ENCODE results near the gene KRT33B. TPM values are rescaled to one million over a fixed set of nuclear protein-coding genes. Genes with fewer than 3 reads are reported as not detected.

KRT33B gene
- total RNA-seq (not detected), polyA plus RNA-seq (not detected)
- long read RNA-seq, donor 1, result 0 reads
- long read RNA-seq, donor 2, result 0 reads
- long read RNA-seq, donor 3, result 0 reads

GRCh38 chr17:41369713-41370112 is at the start of gene KRT33B:
Gene KRT33B (minus strand): TSS chr17:41369813. CDS start chr17:41369750, 63 bp downstream.
- H3K36me3 ChIP-seq, result no peaks in the 10 kb centered on the region
- 94 to 100% (median 100%) methylated on average over 1 of the region's 1 CpG for WGBS, 4 donors
- H3K4me3 ChIP-seq, result no peak within 1 kb of the TSS
- ATAC-seq (no peak), DNase-seq (no peak)
- peaks cover 0 to 9% (median 0%) of the 10 kb centered on the region in 9 donors for H3K27me3 ChIP-seq
- no peaks in the 10 kb centered on the region for H3K4me1 ChIP-seq
- no peak within 1 kb of the TSS for H3K27ac ChIP-seq
- TF ChIP-seq CTCF (IDR thresholded peaks at IDR 0.05) (no peak), POLR2A (IDR thresholded peaks at IDR 0.05) (no peak)
- peaks cover 0 to 4% (median 0%) of the 10 kb centered on the region in 12 donors for H3K9me3 ChIP-seq
- intact Hi-C loops (cut with DNase I), result no loop called here

- no peak for ATAC-seq
- TF ChIP-seq POLR2A (IDR thresholded peaks at IDR 0.05), result no peak
- TF ChIP-seq CTCF (IDR thresholded peaks at IDR 0.05), result no peak
- Histone ChIP-seq H3K27me3 (no peaks in the 10 kb centered on the region), H3K4me1 (peaks cover 0 to 14% (median 4%) of the 10 kb centered on the region in 12 donors), H3K27ac (no peak overlapping the region), H3K36me3 (no peaks in the 10 kb centered on the region), H3K4me3 (no peak overlapping the region), H3K9me3 (no peaks in the 10 kb centered on the region)
- no peak for DNase-seq
- intact Hi-C loops (cut with DNase I), result no loop called here
- 88 to 93% (median 90%) methylated on average over 7 of the region's 7 CpGs for WGBS, 4 donors
These were observed 48.7 kb upstream of the KRT33B start for GRCh38 chr17:41418116-41418860.

GRCh38 chr17:41417576-41418015 is 48.0 kb upstream of the KRT33B start:
- TF ChIP-seq POLR2A (IDR thresholded peaks at IDR 0.05) (no peak), CTCF (IDR thresholded peaks at IDR 0.05) (peak in 3 of 12 donors; percentile 5 to 8 (median 7))
- no peak for ATAC-seq
- Histone ChIP-seq H3K36me3 (no peaks in the 10 kb centered on the region), H3K4me3 (no peak overlapping the region), H3K27me3 (no peaks in the 10 kb centered on the region), H3K27ac (no peak overlapping the region), H3K9me3 (no peaks in the 10 kb centered on the region), H3K4me1 (peaks cover 0 to 14% (median 4%) of the 10 kb centered on the region in 12 donors)
- 33 to 48% (median 42%) methylated on average over 4 of the region's 4 CpGs for WGBS, 4 donors
- no peak for DNase-seq
- intact Hi-C loops (cut with DNase I), result no loop called here

- ATAC-seq (no peak), DNase-seq (no peak)
- Histone ChIP-seq H3K4me1 (peaks cover 0 to 14% (median 4%) of the 10 kb centered on the region in 12 donors), H3K36me3 (no peaks in the 10 kb centered on the region), H3K9me3 (no peaks in the 10 kb centered on the region), H3K27ac (no peak overlapping the region), H3K27me3 (no peaks in the 10 kb centered on the region), H3K4me3 (no peak overlapping the region)
- intact Hi-C loops (cut with DNase I), result no loop called here
- TF ChIP-seq POLR2A (IDR thresholded peaks at IDR 0.05) (no peak), CTCF (IDR thresholded peaks at IDR 0.05) (no peak)
- WGBS, 4 donors, result 93 to 97% (median 96%) methylated on average over 6 of the region's 6 CpGs
These were observed 47.5 kb upstream of the KRT33B start for GRCh38 chr17:41417127-41417526.

All from heart left ventricle (tissue), 16 donors.